Stomach (tissue), 4 donors: ENCODE measurements around the gene GLIS2.

Experiments used
- CTCF ChIP-seq, 7 experiments: fragments of 450-650 bp in 4 of 7; fragments of 200-600 bp in 3 of 7; sonication (generic) in 3 of 7; IDR thresholded peaks; one replicate each; pipeline ENCODE4 v1.5.1; 2016 to 2019; ENCODE audit warnings: antibody characterized with exemption in 7 of 7, control low read depth in 2 of 7, mild to moderate bottlenecking in 1 of 7
- POLR2AphosphoS5 ChIP-seq, 3 donors: sonication (generic); formaldehyde crosslinking; IDR thresholded peaks; one replicate each; pipeline ENCODE4 v1.6.1; 2016; ENCODE audit warnings: antibody characterized with exemption in 3 of 3

GRCh38 chr16:4385789-4386450 lies 70.1 kb downstream of the GLIS2 start:
- TF ChIP-seq CTCF (IDR thresholded peaks at IDR 0.05) (no peak), POLR2AphosphoS5 (IDR thresholded peaks at IDR 0.05) (no peak)
